Neural cell (in vitro differentiated cells): ENCODE results near the gene ARRB1.

Experiments used
- CTCF ChIP-seq: fragments of 450-650 bp; IDR thresholded peaks from 2 replicates; pipeline ENCODE4 v1.5.1; 2014; ENCODE audit warnings: antibody characterized with exemption, mild to moderate bottlenecking, moderate library complexity; ENCODE audit not compliant: poor library complexity, severe bottlenecking
- EP300 ChIP-seq: fragments of 450-650 bp; conservative IDR thresholded peaks from 2 replicates; pipeline ENCODE4 v1.6.1; 2014; ENCODE audit warnings: antibody characterized with exemption, mild to moderate bottlenecking, moderate library complexity; ENCODE audit not compliant: poor library complexity, severe bottlenecking
- EZH2 ChIP-seq: fragments of 200-600, 300-800 bp; shearing (Covaris generic), sonication (generic); IDR thresholded peaks from 2 replicates; pipeline ENCODE4 v1.6.1; 2014; ENCODE audit warnings: antibody characterized with exemption, low read length, borderline replicate concordance, mild to moderate bottlenecking; ENCODE audit not compliant: insufficient read depth, poor library complexity, severe bottlenecking
- MXI1 ChIP-seq: fragments of 450-650 bp; conservative IDR thresholded peaks from 2 replicates; pipeline ENCODE4 v1.6.1; 2014; ENCODE audit warnings: antibody characterized with exemption, mild to moderate bottlenecking; ENCODE audit not compliant: poor library complexity, severe bottlenecking
- POLR2AphosphoS5 ChIP-seq: IDR thresholded peaks from 2 replicates; pipeline ENCODE4 v1.6.1; 2012
- RAD21 ChIP-seq: fragments of 450-650 bp; conservative IDR thresholded peaks from 2 replicates; pipeline ENCODE4 v1.6.1; 2014; ENCODE audit warnings: antibody characterized with exemption, mild to moderate bottlenecking, moderate library complexity
- SMC3 ChIP-seq: fragments of 450-650 bp; conservative IDR thresholded peaks from 2 replicates; pipeline ENCODE4 v1.6.1; 2014; ENCODE audit warnings: antibody characterized with exemption, mild to moderate bottlenecking, moderate library complexity; ENCODE audit not compliant: poor library complexity
- TAF1 ChIP-seq: IDR thresholded peaks from 2 replicates; pipeline ENCODE4 v1.6.1; 2012; ENCODE audit warnings: low read depth
- TF ChIP-seq, protein P1 (sequence below): IDR thresholded peaks from 2 replicates; pipeline ENCODE4 v1.6.1; 2012; ENCODE audit warnings: borderline replicate concordance

- no peak for TF ChIP-seq CTCF
- no peak for TF ChIP-seq EP300
- TF ChIP-seq POLR2AphosphoS5, result no peak
- TF ChIP-seq EZH2, result no peak
- TF ChIP-seq TAF1, result no peak
- TF ChIP-seq RAD21, result no peak
- TF ChIP-seq, protein P1, sequence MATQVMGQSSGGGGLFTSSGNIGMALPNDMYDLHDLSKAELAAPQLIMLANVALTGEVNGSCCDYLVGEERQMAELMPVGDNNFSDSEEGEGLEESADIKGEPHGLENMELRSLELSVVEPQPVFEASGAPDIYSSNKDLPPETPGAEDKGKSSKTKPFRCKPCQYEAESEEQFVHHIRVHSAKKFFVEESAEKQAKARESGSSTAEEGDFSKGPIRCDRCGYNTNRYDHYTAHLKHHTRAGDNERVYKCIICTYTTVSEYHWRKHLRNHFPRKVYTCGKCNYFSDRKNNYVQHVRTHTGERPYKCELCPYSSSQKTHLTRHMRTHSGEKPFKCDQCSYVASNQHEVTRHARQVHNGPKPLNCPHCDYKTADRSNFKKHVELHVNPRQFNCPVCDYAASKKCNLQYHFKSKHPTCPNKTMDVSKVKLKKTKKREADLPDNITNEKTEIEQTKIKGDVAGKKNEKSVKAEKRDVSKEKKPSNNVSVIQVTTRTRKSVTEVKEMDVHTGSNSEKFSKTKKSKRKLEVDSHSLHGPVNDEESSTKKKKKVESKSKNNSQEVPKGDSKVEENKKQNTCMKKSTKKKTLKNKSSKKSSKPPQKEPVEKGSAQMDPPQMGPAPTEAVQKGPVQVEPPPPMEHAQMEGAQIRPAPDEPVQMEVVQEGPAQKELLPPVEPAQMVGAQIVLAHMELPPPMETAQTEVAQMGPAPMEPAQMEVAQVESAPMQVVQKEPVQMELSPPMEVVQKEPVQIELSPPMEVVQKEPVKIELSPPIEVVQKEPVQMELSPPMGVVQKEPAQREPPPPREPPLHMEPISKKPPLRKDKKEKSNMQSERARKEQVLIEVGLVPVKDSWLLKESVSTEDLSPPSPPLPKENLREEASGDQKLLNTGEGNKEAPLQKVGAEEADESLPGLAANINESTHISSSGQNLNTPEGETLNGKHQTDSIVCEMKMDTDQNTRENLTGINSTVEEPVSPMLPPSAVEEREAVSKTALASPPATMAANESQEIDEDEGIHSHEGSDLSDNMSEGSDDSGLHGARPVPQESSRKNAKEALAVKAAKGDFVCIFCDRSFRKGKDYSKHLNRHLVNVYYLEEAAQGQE, result no peak
- TF ChIP-seq MXI1, result no peak
- no peak for TF ChIP-seq SMC3
These were observed 37.8 kb upstream of the ARRB1 start for GRCh38 chr11:75389276-75389605.
